ENCODE measurements around the gene PEPD. TPM values are rescaled to one million over a fixed set of nuclear protein-coding genes. Genes with fewer than 3 reads are reported as not detected.

PEPD gene
- total RNA-seq, 4 donors from 2014 or later: 92.6 to 323 (median 218) TPM

GRCh38 chr19:33418871-33419787 is 102.5 kb downstream of the PEPD start:
- 93% methylated on average over 20 of the region's 20 CpGs; no CpG with 5 or more reads in 1 of the 2 donors for WGBS, 2 donors (ENCODE audit: low coverage in 1 of 2)
- H3K36me3 ChIP-seq: no peaks in the 10 kb centered on the region
- H3K27me3 ChIP-seq: no peaks in the 10 kb centered on the region
- TF ChIP-seq CTCF (IDR thresholded peaks at IDR 0.05) (no peak), POLR2AphosphoS5 (IDR thresholded peaks at IDR 0.05) (no peak), POLR2A (IDR thresholded peaks at IDR 0.05) (no peak), EP300 (IDR thresholded peaks at IDR 0.05; ENCODE audit: low read depth) (no peak)
- in situ Hi-C loops (cut with MboI; ENCODE audit: low pct_ligation_motif_present in 1 of 4, low pct_unique_long_range_greater_than_20kb in 1 of 4, low sequenced_read_pairs in 3 of 4) (no loop called here), intact Hi-C loops (cut with DNase I; ENCODE audit: low total_unique reads) (no loop called here)
- H3K4me3 ChIP-seq: no peak overlapping the region
- H3K9me3 ChIP-seq: no peaks in the 10 kb centered on the region
- H3K4me1 ChIP-seq: peaks cover 0 to 4% (median 0%) of the 10 kb centered on the region in 4 donors
- DNase-seq: no peak
- H3K27ac ChIP-seq: no peak overlapping the region

GRCh38 chr19:33418461-33418860 is 103.1 kb downstream of the PEPD start:
- DNase-seq: no peak
- Histone ChIP-seq H3K4me3 (no peak overlapping the region), H3K4me1 (peaks cover 0 to 4% (median 0%) of the 10 kb centered on the region in 4 donors), H3K27ac (no peak overlapping the region), H3K27me3 (no peaks in the 10 kb centered on the region), H3K36me3 (no peaks in the 10 kb centered on the region), H3K9me3 (no peaks in the 10 kb centered on the region)
- TF ChIP-seq POLR2A (IDR thresholded peaks at IDR 0.05): no peak
- no peak for TF ChIP-seq POLR2AphosphoS5 (IDR thresholded peaks at IDR 0.05)
- no peak for TF ChIP-seq CTCF (IDR thresholded peaks at IDR 0.05)
- TF ChIP-seq EP300 (IDR thresholded peaks at IDR 0.05; ENCODE audit: low read depth): no peak
- WGBS, 2 donors (ENCODE audit: low coverage in 1 of 2): 95% methylated on average over 12 of the region's 12 CpGs; no CpG with 5 or more reads in 1 of the 2 donors
- in situ Hi-C loops (cut with MboI; ENCODE audit: low pct_ligation_motif_present in 1 of 4, low pct_unique_long_range_greater_than_20kb in 1 of 4, low sequenced_read_pairs in 3 of 4) (no loop called here), intact Hi-C loops (cut with DNase I; ENCODE audit: low total_unique reads) (no loop called here)

GRCh38 chr19:33417751-33418150 is 103.8 kb downstream of the PEPD start:
- in situ Hi-C loops (cut with MboI; ENCODE audit: low pct_ligation_motif_present in 1 of 4, low pct_unique_long_range_greater_than_20kb in 1 of 4, low sequenced_read_pairs in 3 of 4) (no loop called here), intact Hi-C loops (cut with DNase I; ENCODE audit: low total_unique reads) (no loop called here)
- TF ChIP-seq POLR2A (IDR thresholded peaks at IDR 0.05) (no peak), CTCF (IDR thresholded peaks at IDR 0.05) (no peak), EP300 (IDR thresholded peaks at IDR 0.05; ENCODE audit: low read depth) (no peak), POLR2AphosphoS5 (IDR thresholded peaks at IDR 0.05) (no peak)
- no peak overlapping the region for H3K4me3 ChIP-seq
- H3K36me3 ChIP-seq: no peaks in the 10 kb centered on the region
- H3K4me1 ChIP-seq: peaks cover 0 to 4% (median 0%) of the 10 kb centered on the region in 4 donors
- WGBS, 2 donors (ENCODE audit: low coverage in 1 of 2): 87% methylated on average over 13 of the region's 14 CpGs; no CpG with 5 or more reads in 1 of the 2 donors
- no peaks in the 10 kb centered on the region for H3K27me3 ChIP-seq
- H3K27ac ChIP-seq: no peak overlapping the region
- DNase-seq: no peak
- H3K9me3 ChIP-seq: no peaks in the 10 kb centered on the region

- H3K4me3 ChIP-seq: no peak overlapping the region
- peak overlapping the region in 1 of 4 donors; percentile 34 for H3K27ac ChIP-seq
- H3K9me3 ChIP-seq: no peaks in the 10 kb centered on the region
- no peaks in the 10 kb centered on the region for H3K27me3 ChIP-seq
- WGBS, 2 donors (ENCODE audit: low coverage in 1 of 2): 43% methylated on average over 27 of the region's 27 CpGs; no CpG with 5 or more reads in 1 of the 2 donors
- peaks cover 0 to 9% (median 0%) of the 10 kb centered on the region in 4 donors for H3K4me1 ChIP-seq
- DNase-seq: peak; percentile 71
- TF ChIP-seq POLR2A (IDR thresholded peaks at IDR 0.05) (no peak), POLR2AphosphoS5 (IDR thresholded peaks at IDR 0.05) (no peak), EP300 (IDR thresholded peaks at IDR 0.05; ENCODE audit: low read depth) (no peak), CTCF (IDR thresholded peaks at IDR 0.05) (peak; percentile 58 to 68 (median 59))
- H3K36me3 ChIP-seq: no peaks in the 10 kb centered on the region
- intact Hi-C loops (cut with DNase I; ENCODE audit: low total_unique reads) (no loop called here), in situ Hi-C loops (cut with MboI; ENCODE audit: low pct_ligation_motif_present in 1 of 4, low pct_unique_long_range_greater_than_20kb in 1 of 4, low sequenced_read_pairs in 3 of 4) (no loop called here)
Measured at GRCh38 chr19:33416307-33417215, 105.0 kb downstream of the PEPD start.

All from transverse colon (tissue), 4 donors.